LNCaP clone FGC (cell line): ENCODE data around the gene F12.
"Not testable (repeated sequence)": the region's sequence is repeated elsewhere in the genome, so short reads cannot be mapped to it uniquely, and the experiment has no call there.

Source experiments
- DNase-seq: peaks from one replicate; pipeline ENCODE4 v3.0.0-alpha.2; 2011; ENCODE audit warnings: low read depth
- H3K4me3 ChIP-seq: 2 replicates; pipeline ENCODE4 v1.5.1; 2011; ENCODE audit warnings: mild to moderate bottlenecking, low read depth, low read length, control low read depth
- TF ChIP-seq, protein P1 (sequence below): IDR thresholded peaks from 2 replicates; pipeline ENCODE4 v1.5.1; 2012; ENCODE audit warnings: mild to moderate bottlenecking; ENCODE audit not compliant: control insufficient read depth, insufficient read depth; ENCODE audit errors: extremely low read depth

Gene F12

DNA sequence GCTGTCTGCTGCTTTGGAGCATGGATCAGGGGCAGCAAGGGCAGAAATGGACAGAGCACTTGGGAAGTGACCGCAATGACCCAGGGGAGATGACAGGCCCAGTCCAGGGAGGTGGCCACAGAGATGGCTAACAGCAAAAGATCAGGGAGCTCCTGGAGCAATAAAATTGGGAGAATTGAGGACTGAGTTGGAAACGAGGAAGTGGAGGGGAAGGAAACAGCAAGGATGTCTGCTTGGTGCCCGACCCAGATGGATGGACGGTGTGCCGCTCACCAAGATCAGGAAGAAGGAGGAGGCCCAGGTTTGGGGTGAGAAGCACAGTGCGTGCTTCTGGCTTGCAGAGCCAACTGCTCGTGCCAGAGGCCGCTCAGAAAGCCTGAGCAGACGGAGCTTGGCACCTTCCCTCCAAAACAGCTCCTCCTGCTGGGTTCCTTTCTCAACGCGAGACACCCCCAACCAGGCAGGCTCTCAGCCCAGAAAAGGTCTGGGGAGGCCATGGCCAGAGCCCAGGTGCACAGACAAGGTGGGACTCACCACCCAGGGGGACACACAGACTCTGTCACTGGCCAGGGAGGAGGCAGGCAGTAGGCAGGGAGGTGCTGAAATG, 26.8 kb downstream of the F12 start:
- no peak for DNase-seq
- H3K4me3 ChIP-seq, result no peak overlapping the region
- TF ChIP-seq, protein P1, sequence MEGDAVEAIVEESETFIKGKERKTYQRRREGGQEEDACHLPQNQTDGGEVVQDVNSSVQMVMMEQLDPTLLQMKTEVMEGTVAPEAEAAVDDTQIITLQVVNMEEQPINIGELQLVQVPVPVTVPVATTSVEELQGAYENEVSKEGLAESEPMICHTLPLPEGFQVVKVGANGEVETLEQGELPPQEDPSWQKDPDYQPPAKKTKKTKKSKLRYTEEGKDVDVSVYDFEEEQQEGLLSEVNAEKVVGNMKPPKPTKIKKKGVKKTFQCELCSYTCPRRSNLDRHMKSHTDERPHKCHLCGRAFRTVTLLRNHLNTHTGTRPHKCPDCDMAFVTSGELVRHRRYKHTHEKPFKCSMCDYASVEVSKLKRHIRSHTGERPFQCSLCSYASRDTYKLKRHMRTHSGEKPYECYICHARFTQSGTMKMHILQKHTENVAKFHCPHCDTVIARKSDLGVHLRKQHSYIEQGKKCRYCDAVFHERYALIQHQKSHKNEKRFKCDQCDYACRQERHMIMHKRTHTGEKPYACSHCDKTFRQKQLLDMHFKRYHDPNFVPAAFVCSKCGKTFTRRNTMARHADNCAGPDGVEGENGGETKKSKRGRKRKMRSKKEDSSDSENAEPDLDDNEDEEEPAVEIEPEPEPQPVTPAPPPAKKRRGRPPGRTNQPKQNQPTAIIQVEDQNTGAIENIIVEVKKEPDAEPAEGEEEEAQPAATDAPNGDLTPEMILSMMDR, result peak; percentile 46

DNA sequence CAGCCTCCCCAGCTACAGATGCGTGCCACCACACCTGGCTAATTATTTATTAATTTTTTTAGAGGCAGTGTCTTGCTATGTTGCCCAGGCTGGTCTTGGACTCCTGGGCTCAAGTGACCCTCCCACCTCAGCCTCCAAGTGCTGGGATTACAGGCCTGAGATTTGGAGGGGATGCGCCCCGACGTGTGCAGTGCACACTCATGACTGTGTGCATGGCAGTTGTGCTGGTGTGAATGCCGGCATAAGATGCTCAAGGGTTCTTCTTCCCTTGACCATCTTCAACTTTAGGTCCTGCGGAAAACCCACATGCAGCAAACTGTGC, 28.6 kb downstream of the F12 start:
- TF ChIP-seq, protein P1, result no peak
- no peak for DNase-seq
- H3K4me3 ChIP-seq, result no peak overlapping the region

DNA sequence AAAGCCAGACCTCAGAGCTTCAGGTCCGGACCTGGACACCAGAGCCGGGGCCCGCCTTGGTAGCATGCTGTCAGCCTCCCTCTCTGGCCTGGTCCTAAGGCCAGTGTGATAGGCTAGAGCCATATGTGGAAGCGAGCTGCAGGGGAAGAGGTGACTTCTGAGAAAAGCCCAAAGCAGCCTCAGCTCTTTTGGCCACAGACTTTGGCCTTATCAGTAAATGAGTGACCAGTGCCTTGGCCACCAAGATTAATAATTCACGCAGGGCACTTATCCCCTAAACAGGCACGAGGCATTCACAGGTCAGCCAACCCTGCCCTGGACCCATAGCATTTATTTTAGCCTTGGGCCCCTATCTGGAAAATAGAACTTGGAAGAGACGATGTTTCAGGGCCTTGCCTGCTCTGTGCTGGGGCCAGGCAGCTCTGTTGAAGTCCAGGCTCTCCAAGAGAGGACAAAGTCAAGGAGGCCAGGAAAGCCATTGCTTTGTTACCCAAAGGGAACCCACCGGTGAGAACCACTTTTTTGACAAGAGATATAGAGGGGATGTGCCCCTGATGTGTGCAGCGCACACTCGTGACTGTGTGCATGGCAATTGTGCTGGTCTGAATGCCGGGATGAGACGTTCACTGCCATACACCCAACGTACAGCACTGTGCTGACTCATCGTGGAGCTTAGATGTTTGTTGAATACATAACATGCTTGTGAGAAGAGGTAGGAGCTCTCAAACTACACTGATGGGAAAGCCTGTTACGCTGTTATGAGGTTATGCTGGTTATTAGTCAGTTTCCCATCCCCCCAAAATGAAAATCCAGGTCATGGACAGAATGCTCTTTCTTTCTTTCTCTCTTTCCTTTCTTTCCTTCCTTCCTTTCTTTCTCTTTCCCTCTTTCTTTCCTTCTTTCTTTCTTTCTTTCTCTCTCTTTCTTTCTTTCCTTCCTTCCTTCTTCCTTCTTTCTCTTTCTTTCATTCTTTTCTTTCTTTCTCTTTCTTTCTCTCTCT, 30.2 kb downstream of the F12 start:
- H3K4me3 ChIP-seq, result no peak overlapping the region
- DNase-seq, result no peak
- TF ChIP-seq, protein P1, result no peak

DNA sequence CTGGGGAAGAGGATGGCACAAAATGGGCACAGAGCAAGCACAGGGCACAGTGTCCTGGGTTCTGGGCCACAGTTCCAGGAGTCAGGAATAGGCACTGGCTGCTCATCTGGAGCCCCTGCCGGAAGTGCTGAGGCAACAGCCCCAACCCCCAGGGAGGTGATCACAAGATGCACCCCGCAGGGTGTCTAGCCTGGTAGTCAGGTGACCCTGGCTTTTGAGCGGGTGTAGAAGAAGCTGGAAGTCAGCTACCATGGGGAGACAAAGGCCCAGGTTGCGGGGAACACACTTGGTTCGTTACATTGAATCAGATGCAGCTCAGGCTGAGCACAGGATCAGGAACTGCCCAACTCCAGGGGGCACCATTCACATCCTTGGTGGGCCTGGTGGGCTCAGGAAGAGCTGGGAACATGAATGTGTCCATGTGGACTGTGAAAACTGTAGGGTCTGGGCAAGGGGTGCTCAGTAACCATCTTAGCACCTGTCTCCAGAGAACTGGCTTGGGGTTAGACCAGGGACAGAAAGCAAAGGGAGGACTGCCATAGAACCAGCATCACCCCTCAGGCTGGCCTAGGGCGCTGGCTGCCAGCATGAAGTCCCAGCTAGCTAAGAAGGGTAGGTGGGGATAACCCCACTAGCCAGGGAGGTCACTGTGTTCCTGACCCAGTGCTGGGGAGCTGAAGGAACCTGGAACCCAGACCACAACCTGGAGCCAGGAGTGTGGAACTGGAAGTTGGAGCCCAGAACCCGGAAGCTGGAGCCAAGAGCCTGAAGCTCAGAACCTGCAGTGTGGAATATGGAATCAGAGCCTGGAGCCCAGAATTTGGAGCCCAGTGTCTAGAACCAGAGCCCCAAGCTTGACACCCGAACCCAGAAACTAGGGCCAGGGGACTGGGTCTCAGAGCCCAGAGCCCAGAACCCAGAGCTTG, 31.2 kb downstream of the F12 start:
- DNase-seq, result no peak
- H3K4me3 ChIP-seq, result no peak overlapping the region
- TF ChIP-seq, protein P1, result no peak

DNA sequence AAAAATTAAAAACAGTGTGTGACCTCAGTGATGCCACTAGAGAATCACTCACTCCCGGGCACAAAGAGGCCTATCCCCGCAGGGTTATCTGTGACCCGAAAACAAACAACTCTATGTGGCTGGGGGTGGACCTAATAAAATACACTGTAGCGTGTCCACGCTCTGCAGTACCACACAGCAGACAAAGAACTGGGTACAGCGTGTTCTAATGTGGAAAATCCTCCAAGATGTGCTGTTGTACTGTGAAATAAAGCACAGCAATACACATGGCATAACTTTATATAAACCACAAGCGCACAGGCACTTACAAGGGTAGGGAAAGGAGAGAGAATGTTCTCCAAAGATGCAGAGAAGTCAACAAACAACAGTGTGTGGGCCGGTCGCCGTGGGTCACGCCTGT, 33.3 kb downstream of the F12 start:
- TF ChIP-seq, protein P1, result no peak
- H3K4me3 ChIP-seq, result no peak overlapping the region
- no peak for DNase-seq

DNA sequence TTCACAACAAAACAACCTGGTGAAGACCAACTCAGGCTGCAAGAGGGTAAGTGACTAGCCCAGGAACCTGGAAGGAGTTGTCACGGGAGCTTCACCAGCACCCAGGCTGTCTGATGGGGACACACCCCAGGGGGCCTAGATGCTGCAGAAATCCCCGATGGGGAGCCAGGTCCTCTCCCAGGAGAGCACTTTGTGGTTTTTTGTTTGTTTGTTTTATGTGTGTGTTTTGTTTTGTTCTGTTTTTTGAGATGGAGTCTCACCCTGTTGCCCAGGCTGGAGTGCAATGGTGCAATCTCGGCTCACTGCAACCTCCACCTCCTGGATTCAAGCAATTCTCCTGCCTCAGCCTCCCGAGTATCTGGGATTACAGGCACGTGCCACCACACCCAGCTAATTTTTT, 33.8 kb downstream of the F12 start:
- not testable (repeated sequence) for H3K4me3 ChIP-seq

DNA sequence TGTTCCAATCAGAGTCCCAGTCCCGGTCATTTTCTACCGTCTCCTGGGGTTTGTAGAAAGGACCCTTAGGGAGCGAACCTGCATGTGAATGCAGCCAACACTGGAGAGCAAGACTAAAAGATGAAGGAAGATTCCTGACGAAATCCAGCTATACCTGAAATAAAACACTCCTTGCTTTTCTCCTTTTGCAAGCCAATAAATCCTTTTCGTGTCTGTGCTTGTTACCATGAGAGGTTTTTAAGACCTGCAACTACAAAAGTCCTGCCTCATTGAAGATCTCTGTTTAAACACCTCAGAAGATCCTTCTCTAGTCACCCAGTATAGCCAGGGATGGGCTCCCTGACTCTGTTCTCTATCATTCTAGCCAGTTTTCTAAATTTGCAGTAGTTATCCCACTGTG, 35.2 kb downstream of the F12 start:
- no peak for DNase-seq
- H3K4me3 ChIP-seq, result no peak overlapping the region
- TF ChIP-seq, protein P1, result no peak

More for the DNA sequence above, 33.8 kb downstream of the F12 start:
- not testable (repeated sequence) for DNase-seq
